HG02970 (cell line): ENCODE measurements around the gene OR7G3.

ENCODE experiments used
- ATAC-seq: cut with Tn5 transposase; IDR thresholded peaks from one replicate; pipeline ENCODE4 v1.9.1; 2021; ENCODE audit warnings: mild to moderate bottlenecking, moderate library complexity, moderate number of reproducible peaks; ENCODE audit not compliant: unreplicated experiment, low FRiP score

The OR7G3 gene

GRCh38 chr19:9115307-9115813 lies 11.4 kb downstream of the OR7G3 start, which contains the start of gene OR7G1:
Gene OR7G1, minus strand, starts transcription at chr19:9115763. Its CDS starts 0 bp downstream, at chr19:9115763.
- no peak for ATAC-seq

GRCh38 chr19:9109959-9110358 lies 16.8 kb downstream of the OR7G3 start:
- no peak for ATAC-seq

GRCh38 chr19:9107375-9107774 lies 19.4 kb downstream of the OR7G3 start, which contains the start of gene OR7G2:
Gene OR7G2, minus strand, starts transcription at chr19:9107475. Its CDS starts 4,232 bp downstream, at chr19:9103243.
- ATAC-seq = no peak

GRCh38 chr19:9086761-9087160 lies 40.0 kb downstream of the OR7G3 start, which contains the start of gene OR1M1:
Gene OR1M1, plus strand, starts transcription at chr19:9087061. Its CDS starts 6,184 bp downstream, at chr19:9093245.
- ATAC-seq = no peak

GRCh38 chr19:9078651-9079050 lies 48.1 kb downstream of the OR7G3 start:
- ATAC-seq = no peak

- ATAC-seq = no peak
Observed at GRCh38 chr19:9076901-9077300, 49.8 kb downstream of the OR7G3 start.
